GM12878 (cell line): Measurements from ENCODE around the gene KIF15.

Experiments used
- KAT2A ChIP-seq: conservative IDR thresholded peaks from 2 replicates; pipeline ENCODE4 v1.6.1; 2011; ENCODE audit warnings: low read depth, low read length; ENCODE audit not compliant: control insufficient read depth
- NRF1 ChIP-seq: conservative IDR thresholded peaks from 2 replicates; pipeline ENCODE4 v1.6.1; 2011; ENCODE audit warnings: mild to moderate bottlenecking, low read depth, low read length, improper control_type of control experiment
- PAX8 ChIP-seq: fragments of 450-650 bp; IDR thresholded peaks from 2 replicates; pipeline ENCODE4 v1.6.1; 2017; ENCODE audit warnings: mild to moderate bottlenecking, moderate library complexity
- RCOR1 ChIP-seq: conservative IDR thresholded peaks from 2 replicates; pipeline ENCODE4 v1.6.1; 2012; ENCODE audit warnings: low read depth, low read length, improper control_type of control experiment
- ZBED1 ChIP-seq: IDR thresholded peaks from 2 replicates; pipeline ENCODE4 v1.6.1; 2016; ENCODE audit warnings: borderline replicate concordance
- ZNF274 ChIP-seq: IDR thresholded peaks from one replicate; pipeline ENCODE4 v1.8.0; 2011; ENCODE audit not compliant: insufficient read length, insufficient read depth
- TF ChIP-seq, protein P1 (sequence below), 3 experiments: IDR thresholded peaks in 2 of 3; conservative IDR thresholded peaks in 1 of 3; 2 replicates each; pipeline ENCODE4 v1.5.1; 2011; ENCODE audit warnings: low read depth in 3 of 3, low read length in 3 of 3, mild to moderate bottlenecking in 3 of 3, control low read depth in 2 of 3, moderate library complexity in 2 of 3, inconsistent platforms in 1 of 3, mixed read lengths in 1 of 3; ENCODE audit not compliant: control insufficient read depth in 2 of 3, insufficient read depth in 1 of 3; ENCODE audit errors: extremely low read depth in 1 of 3
- TF ChIP-seq, protein P2 (sequence below): IDR thresholded peaks from 2 replicates; pipeline ENCODE4 v1.6.1; 2011; ENCODE audit warnings: mild to moderate bottlenecking, low read depth, low read length, moderate library complexity; ENCODE audit not compliant: insufficient replicate concordance
- TF ChIP-seq, protein P3 (sequence below): IDR thresholded peaks from 2 replicates; pipeline ENCODE4 v1.6.1; 2011; ENCODE audit warnings: borderline replicate concordance, low read depth, mild to moderate bottlenecking, moderate library complexity, mixed read lengths, low read length; ENCODE audit not compliant: insufficient read depth; ENCODE audit errors: extremely low read length

DNA sequence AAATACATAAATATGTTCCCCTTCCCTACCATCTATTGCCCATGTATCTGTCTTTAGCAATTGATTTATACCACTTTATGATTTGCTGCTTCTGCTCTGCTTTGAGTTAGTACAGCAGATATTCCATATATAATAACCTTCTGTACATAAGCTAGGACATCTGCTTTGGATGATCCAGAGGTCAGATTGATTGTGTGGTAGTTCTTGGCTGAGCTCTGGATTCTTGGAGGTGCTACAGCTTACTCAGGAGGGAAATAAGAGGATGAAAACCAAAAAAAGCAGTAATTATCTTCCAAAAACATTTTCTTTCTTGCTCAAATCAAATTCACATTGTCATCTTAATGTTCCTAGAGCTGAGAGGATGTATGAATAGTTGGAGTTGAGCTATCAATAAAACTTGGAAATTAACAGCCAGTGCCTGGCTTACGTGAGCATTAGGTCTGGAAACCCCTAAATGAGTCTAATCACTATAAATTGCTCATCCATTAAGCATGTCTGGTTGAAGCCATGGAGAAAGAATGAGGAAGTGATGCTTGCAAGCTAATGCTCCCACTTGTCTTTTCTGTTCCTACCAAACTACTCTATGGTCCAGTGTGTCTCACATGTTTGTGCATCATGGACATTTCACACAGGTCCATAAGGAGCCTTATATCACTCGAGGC is 63.8 kb downstream of the KIF15 start:
- TF ChIP-seq, protein P1, sequence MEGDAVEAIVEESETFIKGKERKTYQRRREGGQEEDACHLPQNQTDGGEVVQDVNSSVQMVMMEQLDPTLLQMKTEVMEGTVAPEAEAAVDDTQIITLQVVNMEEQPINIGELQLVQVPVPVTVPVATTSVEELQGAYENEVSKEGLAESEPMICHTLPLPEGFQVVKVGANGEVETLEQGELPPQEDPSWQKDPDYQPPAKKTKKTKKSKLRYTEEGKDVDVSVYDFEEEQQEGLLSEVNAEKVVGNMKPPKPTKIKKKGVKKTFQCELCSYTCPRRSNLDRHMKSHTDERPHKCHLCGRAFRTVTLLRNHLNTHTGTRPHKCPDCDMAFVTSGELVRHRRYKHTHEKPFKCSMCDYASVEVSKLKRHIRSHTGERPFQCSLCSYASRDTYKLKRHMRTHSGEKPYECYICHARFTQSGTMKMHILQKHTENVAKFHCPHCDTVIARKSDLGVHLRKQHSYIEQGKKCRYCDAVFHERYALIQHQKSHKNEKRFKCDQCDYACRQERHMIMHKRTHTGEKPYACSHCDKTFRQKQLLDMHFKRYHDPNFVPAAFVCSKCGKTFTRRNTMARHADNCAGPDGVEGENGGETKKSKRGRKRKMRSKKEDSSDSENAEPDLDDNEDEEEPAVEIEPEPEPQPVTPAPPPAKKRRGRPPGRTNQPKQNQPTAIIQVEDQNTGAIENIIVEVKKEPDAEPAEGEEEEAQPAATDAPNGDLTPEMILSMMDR (IDR thresholded peaks at IDR 0.05 in 2 of 3, conservative IDR thresholded peaks at IDR 0.05 in 1 of 3; ENCODE audit: control insufficient read depth in 2 of 3, extremely low read depth in 1 of 3, insufficient read depth in 1 of 3, low read depth in 3 of 3, low read length in 3 of 3) = no peak
- TF ChIP-seq, protein P2, sequence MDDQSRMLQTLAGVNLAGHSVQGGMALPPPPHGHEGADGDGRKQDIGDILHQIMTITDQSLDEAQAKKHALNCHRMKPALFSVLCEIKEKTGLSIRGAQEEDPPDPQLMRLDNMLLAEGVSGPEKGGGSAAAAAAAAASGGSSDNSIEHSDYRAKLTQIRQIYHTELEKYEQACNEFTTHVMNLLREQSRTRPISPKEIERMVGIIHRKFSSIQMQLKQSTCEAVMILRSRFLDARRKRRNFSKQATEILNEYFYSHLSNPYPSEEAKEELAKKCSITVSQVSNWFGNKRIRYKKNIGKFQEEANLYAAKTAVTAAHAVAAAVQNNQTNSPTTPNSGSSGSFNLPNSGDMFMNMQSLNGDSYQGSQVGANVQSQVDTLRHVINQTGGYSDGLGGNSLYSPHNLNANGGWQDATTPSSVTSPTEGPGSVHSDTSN = no peak
- TF ChIP-seq PAX8 (no peak), ZNF274 (no peak), RCOR1 (no peak), NRF1 (no peak), KAT2A (no peak), ZBED1 (no peak)
- TF ChIP-seq, protein P3, sequence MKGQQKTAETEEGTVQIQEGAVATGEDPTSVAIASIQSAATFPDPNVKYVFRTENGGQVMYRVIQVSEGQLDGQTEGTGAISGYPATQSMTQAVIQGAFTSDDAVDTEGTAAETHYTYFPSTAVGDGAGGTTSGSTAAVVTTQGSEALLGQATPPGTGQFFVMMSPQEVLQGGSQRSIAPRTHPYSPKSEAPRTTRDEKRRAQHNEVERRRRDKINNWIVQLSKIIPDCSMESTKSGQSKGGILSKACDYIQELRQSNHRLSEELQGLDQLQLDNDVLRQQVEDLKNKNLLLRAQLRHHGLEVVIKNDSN = no peak
